GM23338 (cell line): ENCODE results near the gene SF1.

ENCODE experiments used
- CREB1 ChIP-seq: fragments of 250-450 bp; sonication (Bioruptor Pico); IDR thresholded peaks from 2 replicates; pipeline ENCODE4 v1.5.0; 2020; ENCODE audit warnings: low read depth, mild to moderate bottlenecking, moderate library complexity
- EZH2 ChIP-seq: fragments of 200-600 bp; sonication (generic); IDR thresholded peaks from one replicate; pipeline ENCODE4 v1.8.0; 2017; ENCODE audit warnings: antibody characterized with exemption, mild to moderate bottlenecking, low read depth; ENCODE audit not compliant: unreplicated experiment
- EZH2phosphoT487 ChIP-seq: fragments of 200-600 bp; sonication (generic); IDR thresholded peaks from one replicate; pipeline ENCODE4 v1.8.1; 2018; ENCODE audit warnings: antibody characterized with exemption; ENCODE audit not compliant: unreplicated experiment
- JUNB ChIP-seq: IDR thresholded peaks from one replicate; pipeline ENCODE4 v1.6.1; 2016; ENCODE audit warnings: antibody characterized with exemption; ENCODE audit not compliant: unreplicated experiment
- NANOG ChIP-seq: IDR thresholded peaks from 2 replicates; pipeline ENCODE4 v1.6.1; 2016; ENCODE audit warnings: antibody characterized with exemption, borderline replicate concordance
- POLR2AphosphoS5 ChIP-seq: IDR thresholded peaks from 2 replicates; pipeline ENCODE4 v1.6.1; 2016; ENCODE audit warnings: antibody characterized with exemption, low read depth
- ZNF114 ChIP-seq: fragments of 250-450 bp; sonication (Bioruptor Pico); IDR thresholded peaks from 2 replicates; pipeline ENCODE4 v1.5.0; 2020; ENCODE audit warnings: mild to moderate bottlenecking, moderate library complexity
- ZNF331 ChIP-seq: fragments of 250-450 bp; sonication (Bioruptor Pico); IDR thresholded peaks from 2 replicates; pipeline ENCODE4 v1.5.0; 2020; ENCODE audit warnings: low read depth, mild to moderate bottlenecking, moderate library complexity
- TF ChIP-seq, protein P1 (sequence below), 2 experiments: fragments of 200-600 bp in 1 of 2; sonication (generic) in 1 of 2; conservative IDR thresholded peaks; 2 replicates each; pipeline versions ENCODE4 v1.5.1 to v1.6.1; 2016 to 2017; ENCODE audit warnings: antibody characterized with exemption in 2 of 2, low read depth in 2 of 2, mild to moderate bottlenecking in 2 of 2, moderate library complexity in 1 of 2
- TF ChIP-seq, protein P2 (sequence below): IDR thresholded peaks from one replicate; pipeline ENCODE4 v1.6.1; 2018; ENCODE audit warnings: antibody characterized with exemption; ENCODE audit not compliant: unreplicated experiment

DNA sequence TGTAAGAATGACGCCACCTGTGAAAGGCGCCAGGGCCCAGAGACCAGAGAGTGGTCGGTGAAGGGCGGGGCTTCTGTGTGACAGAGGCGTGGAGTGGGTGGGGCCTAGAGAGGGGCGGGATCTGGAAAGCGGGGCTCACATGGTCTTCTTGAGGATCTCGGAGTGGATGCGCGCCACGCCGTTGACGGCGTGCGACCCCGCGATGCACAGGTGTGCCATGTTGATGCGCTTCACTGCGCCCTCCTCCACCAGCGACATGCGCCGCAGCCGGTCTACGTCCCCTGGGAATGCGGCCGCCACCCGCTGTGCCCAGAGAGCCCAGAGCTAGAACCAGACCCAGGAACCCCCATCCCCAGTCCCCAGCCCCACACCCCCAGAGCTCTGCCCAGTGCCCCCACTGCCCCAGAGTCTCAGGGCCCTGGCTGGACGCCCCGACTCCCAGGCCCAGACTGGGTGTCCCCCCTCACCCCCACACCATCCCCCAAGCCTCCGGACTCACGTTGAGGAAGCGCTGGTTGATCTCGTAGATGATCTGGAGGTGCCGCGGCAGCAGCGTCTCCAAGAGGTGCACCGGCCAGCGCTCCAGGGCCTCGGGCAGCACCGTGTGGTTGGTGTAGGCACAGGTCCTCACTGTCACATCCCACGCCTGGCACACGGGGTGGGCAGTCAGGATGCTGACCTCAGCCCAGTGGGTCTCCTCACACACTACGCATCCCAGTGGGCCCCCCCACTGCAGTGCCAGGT is 24.8 kb downstream of the SF1 start:
- TF ChIP-seq, protein P1, sequence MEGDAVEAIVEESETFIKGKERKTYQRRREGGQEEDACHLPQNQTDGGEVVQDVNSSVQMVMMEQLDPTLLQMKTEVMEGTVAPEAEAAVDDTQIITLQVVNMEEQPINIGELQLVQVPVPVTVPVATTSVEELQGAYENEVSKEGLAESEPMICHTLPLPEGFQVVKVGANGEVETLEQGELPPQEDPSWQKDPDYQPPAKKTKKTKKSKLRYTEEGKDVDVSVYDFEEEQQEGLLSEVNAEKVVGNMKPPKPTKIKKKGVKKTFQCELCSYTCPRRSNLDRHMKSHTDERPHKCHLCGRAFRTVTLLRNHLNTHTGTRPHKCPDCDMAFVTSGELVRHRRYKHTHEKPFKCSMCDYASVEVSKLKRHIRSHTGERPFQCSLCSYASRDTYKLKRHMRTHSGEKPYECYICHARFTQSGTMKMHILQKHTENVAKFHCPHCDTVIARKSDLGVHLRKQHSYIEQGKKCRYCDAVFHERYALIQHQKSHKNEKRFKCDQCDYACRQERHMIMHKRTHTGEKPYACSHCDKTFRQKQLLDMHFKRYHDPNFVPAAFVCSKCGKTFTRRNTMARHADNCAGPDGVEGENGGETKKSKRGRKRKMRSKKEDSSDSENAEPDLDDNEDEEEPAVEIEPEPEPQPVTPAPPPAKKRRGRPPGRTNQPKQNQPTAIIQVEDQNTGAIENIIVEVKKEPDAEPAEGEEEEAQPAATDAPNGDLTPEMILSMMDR (conservative IDR thresholded peaks at IDR 0.05; ENCODE audit: low read depth in 2 of 2): no peak
- TF ChIP-seq, protein P2, sequence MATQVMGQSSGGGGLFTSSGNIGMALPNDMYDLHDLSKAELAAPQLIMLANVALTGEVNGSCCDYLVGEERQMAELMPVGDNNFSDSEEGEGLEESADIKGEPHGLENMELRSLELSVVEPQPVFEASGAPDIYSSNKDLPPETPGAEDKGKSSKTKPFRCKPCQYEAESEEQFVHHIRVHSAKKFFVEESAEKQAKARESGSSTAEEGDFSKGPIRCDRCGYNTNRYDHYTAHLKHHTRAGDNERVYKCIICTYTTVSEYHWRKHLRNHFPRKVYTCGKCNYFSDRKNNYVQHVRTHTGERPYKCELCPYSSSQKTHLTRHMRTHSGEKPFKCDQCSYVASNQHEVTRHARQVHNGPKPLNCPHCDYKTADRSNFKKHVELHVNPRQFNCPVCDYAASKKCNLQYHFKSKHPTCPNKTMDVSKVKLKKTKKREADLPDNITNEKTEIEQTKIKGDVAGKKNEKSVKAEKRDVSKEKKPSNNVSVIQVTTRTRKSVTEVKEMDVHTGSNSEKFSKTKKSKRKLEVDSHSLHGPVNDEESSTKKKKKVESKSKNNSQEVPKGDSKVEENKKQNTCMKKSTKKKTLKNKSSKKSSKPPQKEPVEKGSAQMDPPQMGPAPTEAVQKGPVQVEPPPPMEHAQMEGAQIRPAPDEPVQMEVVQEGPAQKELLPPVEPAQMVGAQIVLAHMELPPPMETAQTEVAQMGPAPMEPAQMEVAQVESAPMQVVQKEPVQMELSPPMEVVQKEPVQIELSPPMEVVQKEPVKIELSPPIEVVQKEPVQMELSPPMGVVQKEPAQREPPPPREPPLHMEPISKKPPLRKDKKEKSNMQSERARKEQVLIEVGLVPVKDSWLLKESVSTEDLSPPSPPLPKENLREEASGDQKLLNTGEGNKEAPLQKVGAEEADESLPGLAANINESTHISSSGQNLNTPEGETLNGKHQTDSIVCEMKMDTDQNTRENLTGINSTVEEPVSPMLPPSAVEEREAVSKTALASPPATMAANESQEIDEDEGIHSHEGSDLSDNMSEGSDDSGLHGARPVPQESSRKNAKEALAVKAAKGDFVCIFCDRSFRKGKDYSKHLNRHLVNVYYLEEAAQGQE: no peak
- TF ChIP-seq POLR2AphosphoS5 (no peak), EZH2phosphoT487 (no peak), EZH2 (no peak), NANOG (no peak), ZNF114 (CRISPR knock-in tag) (no peak), JUNB (no peak), CREB1 (CRISPR knock-in tag) (no peak), ZNF331 (CRISPR knock-in tag) (no peak)
